Spleen (tissue), 7 donors: Measurements from ENCODE around the gene P2RX7.

ENCODE experiments used
- CTCF ChIP-seq, 11 experiments: fragments of 200-600 bp in 7 of 11; fragments of 450-650 bp in 4 of 11; sonication (generic) in 4 of 11; IDR thresholded peaks in 8 of 11; conservative IDR thresholded peaks in 3 of 11; 1 replicate in 7 of 11; 2 replicates in 4 of 11; pipeline versions ENCODE4 v1.4.0 to v1.8.0; 2016 to 2021; ENCODE audit warnings: antibody characterized with exemption in 11 of 11, inconsistent platforms in 4 of 11, mild to moderate bottlenecking in 1 of 11
- POLR2A ChIP-seq, 3 donors: fragments of 450-650 bp; IDR thresholded peaks; one replicate each; pipeline ENCODE4 v1.5.1; 2017; ENCODE audit warnings: antibody characterized with exemption in 3 of 3, mild to moderate bottlenecking in 1 of 3
- donor health status: DM: no; HTN: no; CAD: no; lungs with moderate emphysema.
- donor health status: DM: no; HTN: no; CAD: no.
- donor health status: DM: no; HTN: no; CAD: no.

GRCh38 chr12:121233628-121234020 is 100.9 kb downstream of the P2RX7 start:
- TF ChIP-seq POLR2A (IDR thresholded peaks at IDR 0.05) (no peak), CTCF (IDR thresholded peaks at IDR 0.05 in 8 of 11, conservative IDR thresholded peaks at IDR 0.05 in 3 of 11) (no peak)
